GM21360 (cell line): ENCODE results near the gene C1R.
"Not testable (repeated sequence)": the region's sequence is repeated elsewhere in the genome, so short reads cannot be mapped to it uniquely, and the experiment has no call there.

Source experiments
- ATAC-seq: cut with Tn5 transposase; IDR thresholded peaks from one replicate; pipeline ENCODE4 v1.9.1; 2021; ENCODE audit warnings: mild to moderate bottlenecking, moderate library complexity; ENCODE audit not compliant: unreplicated experiment

The C1R gene

DNA sequence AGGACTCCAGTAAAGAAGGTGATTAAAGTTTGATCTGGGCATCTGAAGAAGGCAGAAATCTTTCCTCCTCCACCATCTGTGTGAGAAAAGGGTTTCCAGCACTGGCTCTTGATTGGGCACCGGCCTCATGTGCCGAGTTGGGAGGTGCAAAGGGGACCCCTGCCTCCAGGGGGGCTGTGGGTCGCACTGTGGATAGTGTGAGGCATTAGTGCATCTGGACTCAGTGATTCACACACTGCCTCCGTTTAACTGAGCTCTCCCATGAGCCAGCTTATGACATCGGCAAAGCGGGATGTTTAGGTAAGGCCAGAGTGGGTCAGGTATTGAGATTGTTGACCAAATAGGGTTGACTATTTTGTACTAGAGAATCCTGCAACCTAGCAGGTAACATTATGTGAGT, 22.9 kb downstream of the C1R start:
- ATAC-seq, result no peak

- no peak for ATAC-seq
Observed at GRCh38 chr12:7068994-7069346, 23.3 kb downstream of the C1R start.

GRCh38 chr12:7068240-7068993, 23.8 kb downstream of the C1R start:
- ATAC-seq, result no peak

DNA sequence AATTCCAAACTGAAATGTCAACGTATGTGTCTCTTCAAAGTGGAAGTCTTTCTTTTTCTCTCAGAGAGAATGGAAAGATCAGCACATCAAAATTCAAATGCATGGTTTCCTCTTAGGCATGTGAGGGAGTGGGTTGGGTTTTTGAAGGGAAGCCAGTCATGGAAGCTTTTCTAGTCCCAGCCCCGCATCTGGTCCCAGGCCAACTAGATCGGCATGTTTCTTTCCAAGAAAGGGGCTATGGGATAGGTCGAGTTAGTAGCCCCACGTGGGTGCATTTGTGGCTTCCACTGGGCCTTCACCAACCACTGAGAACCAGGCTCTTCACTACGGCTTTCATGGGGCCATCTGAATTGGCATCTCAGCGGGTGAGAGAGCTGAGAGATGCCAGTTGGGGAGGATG, 25.1 kb downstream of the C1R start:
- no peak for ATAC-seq

DNA sequence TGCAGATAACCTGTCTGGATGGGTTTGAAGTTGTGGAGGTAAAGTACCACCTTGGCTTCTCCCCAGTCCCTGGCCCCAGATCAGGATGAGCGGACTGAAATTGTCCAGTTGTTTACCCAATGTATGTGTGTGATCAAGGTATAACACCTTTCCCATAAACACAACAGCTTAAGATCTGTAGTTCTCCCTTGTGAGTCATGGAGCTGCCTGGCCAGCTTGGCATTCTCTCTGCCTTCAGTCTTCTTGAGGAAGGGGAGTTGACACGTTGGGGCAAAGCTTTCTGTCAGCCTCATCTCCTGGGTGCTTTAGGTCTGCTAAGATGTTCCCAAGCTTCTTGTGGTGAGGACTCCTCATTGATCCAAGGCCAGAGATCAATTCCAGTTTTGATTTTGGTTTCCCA, 25.6 kb downstream of the C1R start:
- ATAC-seq, result no peak

- no peak for ATAC-seq
Observed at GRCh38 chr12:7065073-7065623, 27.1 kb downstream of the C1R start.

DNA sequence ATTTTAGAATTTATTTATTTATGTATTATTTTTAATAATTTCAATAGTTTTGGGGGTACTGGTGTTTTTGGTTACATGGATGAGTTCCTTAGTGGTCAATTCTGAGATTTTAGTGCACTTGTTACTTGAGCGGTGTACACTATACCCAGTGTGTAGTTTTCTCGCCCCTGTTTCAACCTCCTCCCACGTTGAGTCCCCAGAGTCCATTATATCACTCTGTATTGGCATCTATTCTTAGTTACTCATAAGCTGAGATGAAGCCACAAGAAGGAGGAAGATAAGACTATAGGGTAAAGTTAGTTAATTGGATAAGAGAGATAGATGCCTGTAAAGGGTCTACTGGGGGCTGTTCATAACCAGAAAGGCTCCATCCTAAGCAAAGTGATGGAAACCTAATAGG, 27.7 kb downstream of the C1R start:
- no peak for ATAC-seq

- no peak for ATAC-seq
Observed at GRCh38 chr12:7061596-7061995, 30.6 kb downstream of the C1R start.

- ATAC-seq, result no peak
Observed at GRCh38 chr12:7061138-7061537, 31.1 kb downstream of the C1R start.

GRCh38 chr12:7060353-7060954, 31.8 kb downstream of the C1R start, which contains the start of gene C1S:
Gene C1S (plus strand): TSS chr12:7060718. CDS start chr12:7061913, 1,195 bp downstream.
- ATAC-seq, result no peak

DNA sequence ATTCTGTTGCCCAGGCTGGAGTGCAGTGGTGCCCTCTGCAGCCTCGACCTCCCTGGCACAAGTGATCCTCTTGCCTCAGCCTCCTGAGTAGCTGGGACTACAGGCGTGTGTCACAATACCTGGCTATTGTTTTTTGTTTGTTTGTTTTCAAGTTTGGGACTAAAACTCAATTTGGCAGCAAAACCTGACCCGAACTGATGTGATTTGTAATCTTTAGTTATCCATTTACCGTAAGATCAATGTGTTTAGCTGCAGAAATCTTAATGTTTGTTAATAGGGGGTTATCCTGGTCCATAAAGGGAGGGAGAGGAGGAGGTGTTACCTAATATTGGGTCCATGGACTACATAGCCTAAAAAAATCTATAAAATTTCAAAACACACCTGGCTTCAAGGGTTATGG, 32.5 kb downstream of the C1R start:
- no peak for ATAC-seq

GRCh38 chr12:7058850-7059395, 33.3 kb downstream of the C1R start:
- ATAC-seq, result no peak

GRCh38 chr12:7058163-7058845, 33.9 kb downstream of the C1R start:
- ATAC-seq, result no peak

GRCh38 chr12:7055736-7056135, 36.5 kb downstream of the C1R start:
- not testable (repeated sequence) for ATAC-seq

DNA sequence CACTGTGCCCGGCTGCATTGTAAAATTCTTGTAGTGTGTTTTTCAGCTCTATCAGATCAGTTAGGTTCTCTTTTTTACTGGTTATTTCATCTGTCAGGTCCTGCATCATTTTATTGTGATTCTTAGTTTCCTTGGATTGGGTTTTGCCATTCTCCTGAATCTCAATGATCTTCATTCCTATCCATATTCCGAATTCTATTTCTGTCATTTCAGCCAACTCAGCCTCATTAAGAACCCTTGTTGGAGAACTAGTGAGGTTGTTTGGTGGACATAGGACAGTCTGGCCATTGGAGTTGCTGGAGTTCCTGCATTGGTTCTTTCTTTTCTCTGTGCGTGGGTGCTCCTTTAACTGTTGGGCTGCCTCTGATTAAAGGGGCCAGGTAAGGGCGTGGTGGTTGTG, 37.3 kb downstream of the C1R start:
- no peak for ATAC-seq

- ATAC-seq, result not testable (repeated sequence)
Observed at GRCh38 chr12:7049973-7050372, 42.3 kb downstream of the C1R start.

GRCh38 chr12:7049445-7049951, 42.7 kb downstream of the C1R start:
- not testable (repeated sequence) for ATAC-seq

GRCh38 chr12:7047306-7047705, 44.9 kb downstream of the C1R start:
- ATAC-seq, result no peak

DNA sequence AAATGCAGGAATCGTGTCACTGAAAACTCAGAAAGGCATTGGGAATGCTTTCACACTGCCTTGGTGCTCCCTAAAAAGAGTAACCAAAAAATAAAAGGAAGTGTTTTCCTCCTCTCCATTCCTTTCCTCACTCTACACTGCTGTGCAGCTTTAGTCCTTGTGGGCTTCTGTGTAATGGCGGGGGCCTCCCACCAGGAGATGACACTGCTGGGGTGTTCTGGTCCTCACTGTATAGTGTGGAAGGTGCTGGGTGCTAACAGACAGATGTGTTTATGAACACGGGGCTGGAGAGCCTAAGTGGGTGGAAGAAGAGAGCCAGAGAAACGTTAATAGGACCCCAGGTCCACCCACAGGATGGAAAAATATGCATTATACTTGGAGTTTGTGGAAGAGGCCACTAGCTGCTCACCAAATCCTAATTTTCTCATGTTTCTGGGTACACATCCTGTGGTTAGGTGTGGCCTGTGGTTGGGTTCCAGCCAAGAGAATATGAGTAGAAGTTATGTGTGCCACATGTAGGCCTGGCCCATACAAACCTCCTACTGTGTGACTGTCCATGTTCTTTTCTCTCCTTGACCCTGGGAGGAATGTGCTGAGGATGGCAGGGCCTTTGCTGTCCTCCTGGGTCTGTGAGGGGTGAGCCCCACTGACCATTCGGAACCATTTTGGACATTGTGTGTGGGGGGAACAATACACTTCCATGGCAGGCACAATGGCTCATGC, 45.7 kb downstream of the C1R start:
- no peak for ATAC-seq

DNA sequence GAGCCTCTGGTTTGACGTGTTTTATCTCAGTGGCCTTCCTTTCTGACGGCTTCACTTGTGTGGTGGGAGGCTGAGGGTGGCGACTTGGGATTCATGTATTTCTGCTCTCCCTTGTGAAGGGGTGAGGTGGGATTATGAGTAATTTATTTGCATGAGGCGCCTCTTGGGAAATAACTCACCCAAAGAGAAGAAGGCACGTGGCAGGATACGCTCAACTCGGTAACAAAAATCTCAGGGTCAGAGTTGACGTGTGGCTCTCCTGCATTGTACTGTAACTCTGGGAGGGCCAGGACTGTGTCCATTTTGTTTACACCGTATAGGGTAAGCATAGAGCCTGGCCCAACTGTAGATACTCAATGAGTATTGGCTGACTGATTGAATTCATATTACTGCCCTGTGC, 46.3 kb downstream of the C1R start:
- ATAC-seq, result no peak

- no peak for ATAC-seq
Observed at GRCh38 chr12:7042842-7043241, 49.4 kb downstream of the C1R start.
